GM12878 (cell line): ENCODE data around the gene RXRG.

ENCODE experiments used
- ASH2L ChIP-seq: fragments of 300-600, 200-600 bp; sonication (generic); IDR thresholded peaks from 2 replicates; pipeline ENCODE4 v1.6.1; 2017; ENCODE audit warnings: low read depth, mild to moderate bottlenecking, borderline replicate concordance
- BCL11A ChIP-seq: IDR thresholded peaks from 2 replicates; pipeline ENCODE4 v1.6.1; 2011; ENCODE audit warnings: low read depth, low read length
- BRCA1 ChIP-seq: IDR thresholded peaks from 2 replicates; pipeline ENCODE4 v1.6.1; 2011; ENCODE audit warnings: low read depth, low read length, improper control_type of control experiment
- CHD4 ChIP-seq: fragments of 200-600 bp; sonication (generic); IDR thresholded peaks from 2 replicates; pipeline ENCODE4 v1.6.1; 2016; ENCODE audit warnings: mild to moderate bottlenecking
- CTCF ChIP-seq, 3 experiments: IDR thresholded peaks in 2 of 3; conservative IDR thresholded peaks in 1 of 3; 2 replicates each; pipeline ENCODE4 v1.5.1; 2011; ENCODE audit warnings: low read depth in 3 of 3, low read length in 3 of 3, mild to moderate bottlenecking in 3 of 3, control low read depth in 2 of 3, moderate library complexity in 2 of 3, inconsistent platforms in 1 of 3, mixed read lengths in 1 of 3; ENCODE audit not compliant: control insufficient read depth in 2 of 3, insufficient read depth in 1 of 3; ENCODE audit errors: extremely low read depth in 1 of 3
- EZH2 ChIP-seq: IDR thresholded peaks from 2 replicates; pipeline ENCODE4 v1.6.1; 2012; ENCODE audit warnings: low read depth, mild to moderate bottlenecking, control low read depth, inconsistent platforms, low read length, borderline replicate concordance; ENCODE audit not compliant: control insufficient read depth
- KAT2A ChIP-seq: conservative IDR thresholded peaks from 2 replicates; pipeline ENCODE4 v1.6.1; 2011; ENCODE audit warnings: low read depth, low read length; ENCODE audit not compliant: control insufficient read depth
- REST ChIP-seq: IDR thresholded peaks from 2 replicates; pipeline ENCODE4 v1.6.1; 2012; ENCODE audit warnings: mild to moderate bottlenecking, low read depth, low read length
- SKIL ChIP-seq: fragments of 450-650 bp; IDR thresholded peaks from 2 replicates; pipeline ENCODE4 v1.6.1; 2017; ENCODE audit warnings: mild to moderate bottlenecking, low read depth, inconsistent platforms; ENCODE audit not compliant: poor library complexity, severe bottlenecking
- SMC3 ChIP-seq: IDR thresholded peaks from 2 replicates; pipeline ENCODE4 v1.6.1; 2011; ENCODE audit warnings: low read length, improper control_type of control experiment, borderline replicate concordance
- TAF1 ChIP-seq: IDR thresholded peaks from 2 replicates; pipeline ENCODE4 v1.6.1; 2011; ENCODE audit warnings: mild to moderate bottlenecking, low read depth, low read length, borderline replicate concordance
- TCF12 ChIP-seq: IDR thresholded peaks from 2 replicates; pipeline ENCODE4 v1.6.1; 2011; ENCODE audit warnings: low read depth, mild to moderate bottlenecking, low read length
- ZNF384 ChIP-seq: IDR thresholded peaks from 2 replicates; pipeline ENCODE4 v1.6.1; 2012; ENCODE audit warnings: low read depth, mild to moderate bottlenecking, low read length, improper control_type of control experiment, borderline replicate concordance

- TF ChIP-seq SKIL (no peak), CHD4 (no peak), ZNF384 (no peak), CTCF (IDR thresholded peaks at IDR 0.05 in 2 of 3, conservative IDR thresholded peaks at IDR 0.05 in 1 of 3; ENCODE audit: control insufficient read depth in 2 of 3, extremely low read depth in 1 of 3, insufficient read depth in 1 of 3, low read depth in 3 of 3, low read length in 3 of 3) (no peak), ASH2L (no peak), BCL11A (no peak), TCF12 (no peak), REST (no peak), KAT2A (no peak), TAF1 (no peak), EZH2 (no peak), SMC3 (no peak), BRCA1 (no peak)
Observed at GRCh38 chr1:165431079-165431478, 13.8 kb downstream of the RXRG start.
